ENCODE data around the gene FAM219A.

Gene FAM219A

GRCh38 chr9:34400686-34401602, 57.4 kb downstream of the FAM219A start:
- DNase-seq (ENCODE audit: low spot score): no peak

GRCh38 chr9:34400275-34400674, 58.1 kb downstream of the FAM219A start:
- DNase-seq (ENCODE audit: low spot score): no peak

- no peak for DNase-seq (ENCODE audit: low spot score)
Observed at GRCh38 chr9:34399729-34400128, 58.6 kb downstream of the FAM219A start.

- DNase-seq (ENCODE audit: low spot score): no peak
Observed at GRCh38 chr9:34398875-34399274, 59.5 kb downstream of the FAM219A start.

- DNase-seq (ENCODE audit: low spot score): no peak
Observed at GRCh38 chr9:34396276-34397214, 61.8 kb downstream of the FAM219A start.

- no peak for DNase-seq (ENCODE audit: low spot score)
Observed at GRCh38 chr9:34392511-34392910, 65.9 kb downstream of the FAM219A start.

- no peak for DNase-seq (ENCODE audit: low spot score)
Observed at GRCh38 chr9:34387239-34387638, 71.1 kb downstream of the FAM219A start.

GRCh38 chr9:34386656-34387055, 71.7 kb downstream of the FAM219A start:
- no peak for DNase-seq (ENCODE audit: low spot score)

- DNase-seq (ENCODE audit: low spot score): no peak
Observed at GRCh38 chr9:34385561-34386230, 72.7 kb downstream of the FAM219A start.

- no peak for DNase-seq (ENCODE audit: low spot score)
Observed at GRCh38 chr9:34384368-34385165, 73.8 kb downstream of the FAM219A start.

GRCh38 chr9:34383904-34384303, 74.5 kb downstream of the FAM219A start:
- no peak for DNase-seq (ENCODE audit: low spot score)

GRCh38 chr9:34382879-34383278, 75.5 kb downstream of the FAM219A start:
- no peak for DNase-seq (ENCODE audit: low spot score)

- DNase-seq (ENCODE audit: low spot score): no peak
Observed at GRCh38 chr9:34382054-34382453, 76.3 kb downstream of the FAM219A start.

- no peak for DNase-seq (ENCODE audit: low spot score)
Observed at GRCh38 chr9:34381323-34381722, 77.0 kb downstream of the FAM219A start.

GRCh38 chr9:34380511-34381315, 77.7 kb downstream of the FAM219A start:
- DNase-seq (ENCODE audit: low spot score): peak; percentile 68

GRCh38 chr9:34380034-34380510, 78.3 kb downstream of the FAM219A start:
- DNase-seq (ENCODE audit: low spot score): no peak

GRCh38 chr9:34379334-34380033, 78.9 kb downstream of the FAM219A start:
- peak; percentile 89 for DNase-seq (ENCODE audit: low spot score)

- no peak for DNase-seq (ENCODE audit: low spot score)
Observed at GRCh38 chr9:34378376-34379060, 79.9 kb downstream of the FAM219A start.

- DNase-seq (ENCODE audit: low spot score): no peak
Observed at GRCh38 chr9:34377404-34377746, 81.0 kb downstream of the FAM219A start.
